K562 (cell line): ENCODE data around the gene USP13. TPM values are rescaled to one million over a fixed set of nuclear protein-coding genes. Genes with fewer than 3 reads are reported as not detected.

Experiments used
- ARID3A ChIP-seq: IDR thresholded peaks from 2 replicates; pipeline ENCODE4 v1.6.1; 2012; ENCODE audit warnings: low read depth, low read length, improper control_type of control experiment, borderline replicate concordance
- ASH1L ChIP-seq: fragments of 450-650 bp; IDR thresholded peaks from 2 replicates; pipeline ENCODE4 v1.6.1; 2018; ENCODE audit warnings: borderline replicate concordance, mild to moderate bottlenecking, low read depth; ENCODE audit not compliant: partially characterized antibody
- ATF7 ChIP-seq: fragments of 450-650 bp; IDR thresholded peaks from 2 replicates; pipeline ENCODE4 v1.7.1; 2014; ENCODE audit warnings: mild to moderate bottlenecking, moderate library complexity
- CEBPZ ChIP-seq: fragments of 150-350 bp; IDR thresholded peaks from 2 replicates; pipeline ENCODE4 v1.6.1; 2014; ENCODE audit warnings: low read depth, mild to moderate bottlenecking, low read length, borderline replicate concordance
- E2F1 ChIP-seq: sonication (generic); formaldehyde crosslinking; IDR thresholded peaks from 2 replicates; pipeline ENCODE4 v1.8.1; 2023; ENCODE audit warnings: mild to moderate bottlenecking, missing genetic modification reagents, moderate library complexity
- EZH2 ChIP-seq: IDR thresholded peaks from 2 replicates; pipeline ENCODE4 v1.6.1; 2012; ENCODE audit warnings: low read depth, mild to moderate bottlenecking, inconsistent platforms, low read length, borderline replicate concordance
- GTF2A2 ChIP-seq: IDR thresholded peaks from 2 replicates; pipeline ENCODE4 v1.6.1; 2016; ENCODE audit warnings: mild to moderate bottlenecking, missing genetic modification characterization, missing compliant biosample characterization
- GTF3C2 ChIP-seq: IDR thresholded peaks from 3 replicates; pipeline ENCODE4 v1.6.1; 2011; ENCODE audit warnings: borderline replicate concordance, mild to moderate bottlenecking, moderate library complexity; ENCODE audit not compliant: insufficient read length; ENCODE audit errors: extremely low read depth
- MED1 ChIP-seq: sonication (generic); formaldehyde crosslinking; IDR thresholded peaks from 2 replicates; pipeline ENCODE4 v1.8.1; 2023; ENCODE audit warnings: missing genetic modification reagents, borderline replicate concordance
- NBN ChIP-seq: fragments of 450-650 bp; IDR thresholded peaks from 2 replicates; pipeline ENCODE4 v1.6.1; 2016; ENCODE audit warnings: low read depth, mild to moderate bottlenecking
- NELFE ChIP-seq: IDR thresholded peaks from 2 replicates; pipeline ENCODE4 v1.6.1; 2011; ENCODE audit warnings: mild to moderate bottlenecking; ENCODE audit not compliant: insufficient read depth, insufficient read length
- NFIX ChIP-seq: fragments of 250-450 bp; sonication (Bioruptor Pico); IDR thresholded peaks from 2 replicates; pipeline ENCODE4 v1.4.0; 2020; ENCODE audit warnings: low read depth, mild to moderate bottlenecking, moderate library complexity
- NR2C1 ChIP-seq, 2 experiments: fragments of 450-650 bp; IDR thresholded peaks; 2 replicates each; pipeline ENCODE4 v1.6.1; 2017; ENCODE audit warnings: mild to moderate bottlenecking in 2 of 2, antibody characterized with exemption in 1 of 2, inconsistent platforms in 1 of 2, missing compliant biosample characterization in 1 of 2, missing genetic modification characterization in 1 of 2
- STAT5B ChIP-seq: fragments of 250-450 bp; sonication (Bioruptor Pico); IDR thresholded peaks from 2 replicates; pipeline ENCODE4 v1.8.0; 2021; ENCODE audit warnings: mild to moderate bottlenecking, inconsistent platforms
- USF1 ChIP-seq: sonication (generic); formaldehyde crosslinking; IDR thresholded peaks from 2 replicates; pipeline ENCODE4 v1.9.0; 2022; ENCODE audit warnings: mild to moderate bottlenecking, missing genetic modification reagents
- ZNF311 ChIP-seq: fragments of 250-450 bp; sonication (Bioruptor Pico); IDR thresholded peaks from 2 replicates; pipeline ENCODE4 v1.4.0; 2020; ENCODE audit warnings: mild to moderate bottlenecking, moderate library complexity
- polyA plus RNA-seq, 8 experiments: library from polyadenylated mRNA; depleted of rRNA in 4 of 8; stranded (reverse) in 5 of 8; unstranded in 3 of 8; fragments of >200 nt; fragmentation: Nextera tagmentation in 2 of 8; fragmentation: Illumina TruSeq in 1 of 8; extraction: Ambion mirVana in 2 of 8; extraction: Trizol in 1 of 8; gene quantifications; 2 replicates each; pipeline versions ENCODE4 v1.2.1 to v1.2.3, GENCODE V29; 2011 to 2014; ENCODE audit warnings: inconsistent platforms in 1 of 8, missing spikeins in 1 of 8
- total RNA-seq, 7 experiments: library from RNA; depleted of rRNA in 6 of 7; stranded (reverse); fragments of >200 nt in 6 of 7; fragmentation: Illumina TruSeq in 2 of 7; extraction: Trizol in 2 of 7; gene quantifications; 2 replicates each; pipeline versions ENCODE4 v1.2.1 to v1.2.3, GENCODE V29; 2011 to 2021; ENCODE audit warnings: low replicate concordance in 1 of 7

Gene USP13
- total and polyA plus RNA-seq, 9 of the 15 experiments (the other 6 are each of a cell fraction or from before 2014, with no cell fraction given): 0.11 to 2.3 (median 0.51) TPM

GRCh38 chr3:179615458-179616173, 37.2 kb upstream of the USP13 start (continued):
- TF ChIP-seq USF1 (CRISPR knock-in tag): no peak
- TF ChIP-seq GTF3C2: no peak
- peak; percentile 39; the same call in 1 of the 2 replicates for TF ChIP-seq ATF7
- no peak for TF ChIP-seq ARID3A
- no peak for TF ChIP-seq E2F1
- no peak for TF ChIP-seq MED1
- no peak for TF ChIP-seq EZH2
- no peak for TF ChIP-seq STAT5B (CRISPR knock-in tag)
- no peak for TF ChIP-seq NFIX
- TF ChIP-seq CEBPZ: no peak
- TF ChIP-seq NELFE: no peak
- TF ChIP-seq NR2C1 (IDR thresholded peaks at IDR 0.05): peak; percentile 52; the same call in 1 of the 2 replicates
- peak; percentile 59 for TF ChIP-seq NR2C1 (tag; IDR thresholded peaks at IDR 0.05)
- TF ChIP-seq NBN: peak; percentile 53; the same call in 1 of the 2 replicates
- TF ChIP-seq ASH1L: no peak
- TF ChIP-seq ZNF311: no peak
- no peak for TF ChIP-seq GTF2A2 (tag)
